Measurements from ENCODE around the gene RNFT2.

RNFT2 gene

GRCh38 chr12:116870306-116870705, 132.2 kb downstream of the RNFT2 start:
- TF ChIP-seq, protein P1, sequence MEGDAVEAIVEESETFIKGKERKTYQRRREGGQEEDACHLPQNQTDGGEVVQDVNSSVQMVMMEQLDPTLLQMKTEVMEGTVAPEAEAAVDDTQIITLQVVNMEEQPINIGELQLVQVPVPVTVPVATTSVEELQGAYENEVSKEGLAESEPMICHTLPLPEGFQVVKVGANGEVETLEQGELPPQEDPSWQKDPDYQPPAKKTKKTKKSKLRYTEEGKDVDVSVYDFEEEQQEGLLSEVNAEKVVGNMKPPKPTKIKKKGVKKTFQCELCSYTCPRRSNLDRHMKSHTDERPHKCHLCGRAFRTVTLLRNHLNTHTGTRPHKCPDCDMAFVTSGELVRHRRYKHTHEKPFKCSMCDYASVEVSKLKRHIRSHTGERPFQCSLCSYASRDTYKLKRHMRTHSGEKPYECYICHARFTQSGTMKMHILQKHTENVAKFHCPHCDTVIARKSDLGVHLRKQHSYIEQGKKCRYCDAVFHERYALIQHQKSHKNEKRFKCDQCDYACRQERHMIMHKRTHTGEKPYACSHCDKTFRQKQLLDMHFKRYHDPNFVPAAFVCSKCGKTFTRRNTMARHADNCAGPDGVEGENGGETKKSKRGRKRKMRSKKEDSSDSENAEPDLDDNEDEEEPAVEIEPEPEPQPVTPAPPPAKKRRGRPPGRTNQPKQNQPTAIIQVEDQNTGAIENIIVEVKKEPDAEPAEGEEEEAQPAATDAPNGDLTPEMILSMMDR (IDR thresholded peaks at IDR 0.05; ENCODE audit: low read depth, low read length): no peak
- H3K4me3 ChIP-seq (replicated peaks in 1 of 2; ENCODE audit: low read depth in 2 of 2, low read length in 2 of 2): no peak overlapping the region
- no peak for DNase-seq (ENCODE audit: low read depth in 2 of 2)

DNA sequence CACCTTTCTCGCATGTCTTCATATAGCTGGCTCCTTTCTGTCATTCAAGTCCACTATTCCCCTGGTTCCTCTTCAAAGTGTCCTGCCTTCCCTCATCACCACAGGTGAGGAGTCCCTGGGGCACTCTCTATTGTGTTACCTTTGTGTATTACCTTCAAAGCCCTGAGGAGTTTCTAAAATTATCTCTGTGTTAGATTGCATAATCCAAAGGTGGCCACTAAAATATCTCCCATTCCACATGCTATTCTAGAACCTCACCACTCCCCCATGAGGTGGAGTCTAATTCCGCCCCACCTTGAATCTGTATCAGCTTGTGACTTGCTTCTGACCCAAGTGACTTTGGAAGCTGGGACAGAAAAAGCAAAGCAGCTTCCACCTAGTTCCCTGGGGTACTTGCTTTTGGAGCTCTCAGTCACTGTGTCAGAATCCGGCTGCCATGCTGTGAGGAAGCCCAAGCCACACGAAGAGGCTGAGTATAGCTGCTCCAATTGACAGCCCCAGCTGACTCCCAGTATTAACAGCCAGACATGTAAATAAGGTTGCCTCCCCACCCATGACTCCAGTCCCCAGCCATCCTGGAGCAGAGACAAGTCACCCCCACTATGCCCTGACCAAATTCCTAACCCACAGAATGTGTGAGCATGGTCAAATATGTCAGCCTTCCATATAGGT, 136.3 kb downstream of the RNFT2 start:
- TF ChIP-seq, protein P1 (IDR thresholded peaks at IDR 0.05; ENCODE audit: low read depth, low read length): no peak
- no peak for DNase-seq (ENCODE audit: low read depth in 2 of 2)
- H3K4me3 ChIP-seq (replicated peaks in 1 of 2; ENCODE audit: low read depth in 2 of 2, low read length in 2 of 2): no peak overlapping the region

DNA sequence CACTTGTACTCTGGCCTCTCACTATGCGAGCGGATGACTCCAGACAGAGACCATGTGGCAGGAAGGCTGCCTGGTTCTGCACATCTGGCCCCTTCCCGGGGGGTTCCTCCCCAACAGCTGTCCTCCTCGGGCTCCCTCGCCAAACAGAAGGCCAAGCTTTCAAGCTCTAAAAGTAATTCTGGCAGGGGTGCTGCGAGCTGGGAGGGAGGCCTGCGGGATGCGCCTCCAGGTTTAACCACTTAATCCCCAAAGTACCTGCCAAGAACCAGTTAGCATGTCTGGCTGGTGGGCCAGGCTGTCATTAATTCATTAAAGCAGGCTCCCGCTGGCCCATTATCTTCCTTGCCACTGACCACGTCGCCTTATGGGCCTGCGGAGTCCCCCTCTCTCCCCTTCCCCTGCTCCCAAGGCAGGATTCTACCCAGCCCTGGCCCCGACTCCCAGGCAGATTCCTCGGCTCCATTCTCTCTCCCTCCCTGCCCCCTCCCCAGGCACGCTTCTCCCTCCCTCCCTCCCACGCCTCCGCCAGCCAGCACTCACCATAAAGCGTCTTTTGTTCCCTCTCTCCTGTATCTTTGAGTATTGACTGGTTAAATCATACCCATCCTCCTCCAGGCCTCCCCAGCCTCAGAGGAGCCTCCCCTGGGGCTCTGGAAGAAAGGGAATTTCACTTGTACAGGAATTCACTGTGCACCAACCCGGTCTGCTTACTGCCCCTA, 138.2 kb downstream of the RNFT2 start:
- DNase-seq (ENCODE audit: low read depth in 2 of 2): no peak
- TF ChIP-seq, protein P1 (IDR thresholded peaks at IDR 0.05; ENCODE audit: low read depth, low read length): no peak
- no peak overlapping the region for H3K4me3 ChIP-seq (replicated peaks in 1 of 2; ENCODE audit: low read depth in 2 of 2, low read length in 2 of 2)

DNA sequence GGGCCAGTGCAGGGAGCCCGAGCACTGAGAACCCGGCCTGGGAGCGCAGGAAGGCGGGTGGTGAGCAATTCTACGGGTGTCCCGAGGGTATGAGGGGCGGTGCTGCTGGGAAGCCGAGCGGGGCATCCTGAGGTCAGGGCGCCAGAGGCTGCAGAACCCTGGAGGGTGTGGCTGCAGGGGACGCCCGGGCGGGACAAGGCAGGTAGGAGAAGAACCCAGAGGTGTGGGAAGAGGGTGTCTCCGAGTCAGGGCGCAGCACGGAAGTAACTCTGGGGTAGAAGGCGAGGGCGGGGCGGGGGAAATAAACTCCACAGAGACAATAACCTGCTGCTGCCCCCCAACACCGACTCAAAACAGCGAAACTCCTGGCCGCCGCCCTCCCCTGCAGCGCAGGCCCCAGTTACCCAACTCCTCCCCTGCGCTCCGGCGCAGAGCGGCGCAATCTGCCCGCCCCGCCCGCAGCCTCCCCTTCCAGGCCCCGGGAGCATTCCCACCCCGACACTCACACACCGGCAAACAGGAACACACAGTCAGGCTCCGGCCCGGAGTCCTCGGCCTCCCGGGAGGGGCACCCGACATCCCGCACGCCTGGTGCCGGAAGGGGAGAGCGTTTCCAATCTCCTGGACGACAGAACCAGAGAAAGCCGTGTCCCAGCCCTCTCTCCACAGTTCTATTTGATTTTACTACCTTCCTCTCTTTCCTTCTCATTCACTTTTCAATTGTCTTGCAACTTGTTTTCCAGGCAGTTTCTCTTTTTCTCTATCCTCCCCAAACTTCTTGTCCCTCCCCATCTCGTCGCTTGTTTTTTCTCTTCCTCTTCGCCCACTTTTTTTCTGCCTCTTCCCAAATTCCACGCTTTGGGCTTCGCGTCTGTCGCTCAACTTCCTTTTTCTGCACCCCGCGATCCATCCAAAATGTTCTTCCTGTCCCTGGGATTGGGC, 140.7 kb downstream of the RNFT2 start:
- TF ChIP-seq, protein P1 (IDR thresholded peaks at IDR 0.05; ENCODE audit: low read depth, low read length): no peak
- H3K4me3 ChIP-seq (replicated peaks in 1 of 2; ENCODE audit: low read depth in 2 of 2, low read length in 2 of 2): peak overlapping the region in 1 of 2 donors; percentile 32
- DNase-seq (ENCODE audit: low read depth in 2 of 2): peak in 1 of 2 donors; percentile 44

GRCh38 chr12:116879509-116880212, 141.5 kb downstream of the RNFT2 start:
- TF ChIP-seq, protein P1 (IDR thresholded peaks at IDR 0.05; ENCODE audit: low read depth, low read length): no peak
- H3K4me3 ChIP-seq (replicated peaks in 1 of 2; ENCODE audit: low read depth in 2 of 2, low read length in 2 of 2): peak overlapping the region in 1 of 2 donors; percentile 32
- DNase-seq (ENCODE audit: low read depth in 2 of 2): peak in 1 of 2 donors; percentile 33

GRCh38 chr12:116880213-116880816, 142.2 kb downstream of the RNFT2 start:
- DNase-seq (ENCODE audit: low read depth in 2 of 2): peak in 1 of 2 donors; percentile 58
- TF ChIP-seq, protein P1 (IDR thresholded peaks at IDR 0.05; ENCODE audit: low read depth, low read length): no peak
- H3K4me3 ChIP-seq (replicated peaks in 1 of 2; ENCODE audit: low read depth in 2 of 2, low read length in 2 of 2): no peak overlapping the region
